Transverse colon (tissue), 4 donors: ENCODE results near the gene PLCG2. TPM values are rescaled to one million over a fixed set of nuclear protein-coding genes. Genes with fewer than 3 reads are reported as not detected.

Experiments
- DNase-seq: peaks from one replicate; pipeline ENCODE4 v3.0.0-alpha.2; 2019
- H3K27ac ChIP-seq, 4 donors: fragments of 200-600 bp; sonication (generic); 2 replicates each; pipeline ENCODE4 v1.5.1; 2016 to 2018; ENCODE audit warnings: inconsistent platforms in 4 of 4
- H3K27me3 ChIP-seq: fragments of 200-600 bp; sonication (generic); 2 replicates; pipeline ENCODE4 v1.5.1; 2017; ENCODE audit warnings: inconsistent platforms
- H3K36me3 ChIP-seq, 4 donors: fragments of 200-600 bp; sonication (generic); 2 replicates each; pipeline ENCODE4 v1.5.1; 2017 to 2019; ENCODE audit warnings: inconsistent platforms in 4 of 4
- H3K4me1 ChIP-seq, 4 donors: fragments of 200-600 bp; sonication (generic); 2 replicates each; pipeline ENCODE4 v1.5.1; 2017 to 2020; ENCODE audit warnings: inconsistent platforms in 4 of 4
- H3K4me3 ChIP-seq, 4 donors: fragments of 200-600 bp; sonication (generic); 1 replicate in 1 of 4; 2 replicates in 3 of 4; pipeline versions ENCODE4 v1.5.1 to v1.6.1; 2017 to 2019; ENCODE audit warnings: inconsistent platforms in 4 of 4
- H3K9me3 ChIP-seq, 2 donors: fragments of 200-600 bp; sonication (generic); 2 replicates each; pipeline ENCODE4 v1.5.1; 2017 to 2019; ENCODE audit warnings: inconsistent platforms in 2 of 2
- EP300 ChIP-seq: sonication (generic); formaldehyde crosslinking; IDR thresholded peaks from one replicate; pipeline ENCODE4 v1.6.1; 2017; ENCODE audit warnings: antibody characterized with exemption, low read depth
- POLR2A ChIP-seq: fragments of 450-650 bp; IDR thresholded peaks from one replicate; pipeline ENCODE4 v1.6.1; 2016; ENCODE audit warnings: antibody characterized with exemption, mild to moderate bottlenecking, moderate library complexity
- POLR2AphosphoS5 ChIP-seq, 3 donors: sonication (generic); formaldehyde crosslinking; IDR thresholded peaks; one replicate each; pipeline ENCODE4 v1.6.1; 2016; ENCODE audit warnings: antibody characterized with exemption in 3 of 3
- WGBS, 2 donors: methylation state at CpG; one replicate each; pipeline ENCODE4 v1.1.5; 2018; ENCODE audit warnings: low coverage in 1 of 2; 5-methylcytosine and 5-hydroxymethylcytosine counted together
- in situ Hi-C, 4 donors: fragments of 200-750 bp; cut with MboI; loops; one replicate each; pipeline versions ENCODE4 v1.15.0 to v1.15.1; 2017; ENCODE audit warnings: low sequenced_read_pairs in 3 of 4, low pct_ligation_motif_present in 1 of 4, low pct_unique_long_range_greater_than_20kb in 1 of 4
- intact Hi-C: fragments of 100-400 bp; cut with DNase I; formaldehyde crosslinking; loops from one replicate; pipeline ENCODE4 v1.15.1; 2023; ENCODE audit warnings: low total_unique reads
- total RNA-seq, 4 donors: library from RNA; depleted of rRNA; stranded (reverse); fragments of >200 nt; gene quantifications; one replicate each; pipeline ENCODE4 v1.1.0, GENCODE V29; 2016
- TF ChIP-seq, protein P1 (sequence below), 5 experiments: fragments of 200-600 bp in 3 of 5; fragments of 450-650 bp in 2 of 5; sonication (generic) in 3 of 5; IDR thresholded peaks; 1 replicate in 2 of 5; 2 replicates in 3 of 5; pipeline ENCODE4 v1.5.1; 2016 to 2017; ENCODE audit warnings: antibody characterized with exemption in 5 of 5, inconsistent platforms in 3 of 5, mild to moderate bottlenecking in 2 of 5, moderate library complexity in 1 of 5

Gene PLCG2
- total RNA-seq, 4 donors from 2014 or later, result 9.0 to 65.9 (median 28.6) TPM

DNA sequence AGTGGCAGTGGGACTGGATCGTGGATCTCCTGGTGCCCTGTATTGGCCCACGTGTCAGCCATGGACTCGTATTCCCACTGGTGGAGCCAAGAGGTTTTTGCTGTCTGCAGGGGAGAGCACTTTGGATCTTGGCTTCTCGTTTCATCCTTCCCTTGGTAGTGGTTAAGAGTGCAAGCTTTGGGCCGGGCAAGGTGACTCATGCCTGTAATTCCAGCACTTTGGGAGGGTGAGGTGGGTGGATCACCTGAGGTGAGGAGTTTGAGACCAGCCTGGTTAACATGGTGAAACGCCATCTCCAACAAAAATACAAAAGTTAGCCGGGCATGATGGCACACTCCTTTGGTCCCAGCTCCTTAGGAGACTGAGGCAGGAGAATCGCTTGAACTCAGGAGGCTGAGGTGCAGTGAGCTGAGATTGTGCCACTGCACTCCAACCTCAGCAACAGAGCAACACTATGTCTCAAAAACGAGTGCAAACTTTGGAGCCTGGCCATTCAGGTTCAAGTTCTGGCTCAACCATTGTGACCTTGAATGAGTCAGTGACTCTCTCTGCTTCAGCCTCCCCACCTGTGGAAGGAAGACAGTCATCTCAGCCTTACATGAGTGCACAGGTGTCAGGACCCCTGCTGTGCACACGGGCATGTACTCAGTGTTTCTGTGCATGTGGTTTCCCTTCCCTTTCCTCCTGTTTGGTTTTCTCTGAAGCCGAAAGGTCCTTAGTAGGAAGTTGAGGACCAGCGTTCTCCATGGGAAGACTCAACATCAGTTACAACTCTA, 57.4 kb downstream of the PLCG2 start:
- in situ Hi-C loops (no loop called here), intact Hi-C loops (no loop called here)
- peaks cover 0 to 6% (median 0%) of the 10 kb centered on the region in 4 donors for H3K4me1 ChIP-seq
- no peaks in the 10 kb centered on the region for H3K9me3 ChIP-seq
- TF ChIP-seq EP300, result no peak
- no peak for TF ChIP-seq POLR2AphosphoS5 (IDR thresholded peaks at IDR 0.05)
- TF ChIP-seq, protein P1, sequence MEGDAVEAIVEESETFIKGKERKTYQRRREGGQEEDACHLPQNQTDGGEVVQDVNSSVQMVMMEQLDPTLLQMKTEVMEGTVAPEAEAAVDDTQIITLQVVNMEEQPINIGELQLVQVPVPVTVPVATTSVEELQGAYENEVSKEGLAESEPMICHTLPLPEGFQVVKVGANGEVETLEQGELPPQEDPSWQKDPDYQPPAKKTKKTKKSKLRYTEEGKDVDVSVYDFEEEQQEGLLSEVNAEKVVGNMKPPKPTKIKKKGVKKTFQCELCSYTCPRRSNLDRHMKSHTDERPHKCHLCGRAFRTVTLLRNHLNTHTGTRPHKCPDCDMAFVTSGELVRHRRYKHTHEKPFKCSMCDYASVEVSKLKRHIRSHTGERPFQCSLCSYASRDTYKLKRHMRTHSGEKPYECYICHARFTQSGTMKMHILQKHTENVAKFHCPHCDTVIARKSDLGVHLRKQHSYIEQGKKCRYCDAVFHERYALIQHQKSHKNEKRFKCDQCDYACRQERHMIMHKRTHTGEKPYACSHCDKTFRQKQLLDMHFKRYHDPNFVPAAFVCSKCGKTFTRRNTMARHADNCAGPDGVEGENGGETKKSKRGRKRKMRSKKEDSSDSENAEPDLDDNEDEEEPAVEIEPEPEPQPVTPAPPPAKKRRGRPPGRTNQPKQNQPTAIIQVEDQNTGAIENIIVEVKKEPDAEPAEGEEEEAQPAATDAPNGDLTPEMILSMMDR (IDR thresholded peaks at IDR 0.05), result no peak
- no peak for TF ChIP-seq POLR2A
- WGBS, 2 donors, result 68 to 70% methylated on average over 3 to 12 of the region's 12 CpGs
- DNase-seq, result no peak
- H3K36me3 ChIP-seq, result no peaks in the 10 kb centered on the region
- no peaks in the 10 kb centered on the region for H3K27me3 ChIP-seq
- no peak overlapping the region for H3K4me3 ChIP-seq
- peak overlapping the region in 2 of 4 donors; percentile 11 to 54 for H3K27ac ChIP-seq

DNA sequence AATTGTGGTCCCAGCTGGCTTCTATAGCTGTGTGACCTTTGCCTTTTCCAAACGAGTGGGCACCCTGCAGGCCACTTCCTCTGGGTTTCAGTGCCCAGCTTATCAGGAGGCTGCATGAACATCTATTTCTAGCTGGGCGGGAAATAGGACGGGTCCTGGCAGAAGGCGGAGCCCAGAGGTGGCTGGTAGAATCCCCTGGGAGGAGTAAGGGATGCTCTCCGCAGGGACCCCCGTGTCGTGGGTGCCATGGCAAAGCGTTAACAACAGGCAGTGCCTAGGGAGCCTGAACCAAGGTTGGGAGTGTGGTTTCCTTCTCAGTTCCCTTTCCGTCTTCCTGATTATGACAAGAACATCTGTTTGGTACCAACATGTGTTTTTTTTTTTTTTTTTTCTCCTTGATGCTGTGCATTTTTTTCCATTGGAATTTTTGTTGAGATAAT, 58.2 kb downstream of the PLCG2 start:
- Histone ChIP-seq H3K27ac (peak overlapping the region in 3 of 4 donors; percentile 12 to 54 (median 44)), H3K36me3 (no peaks in the 10 kb centered on the region)
- TF ChIP-seq, protein P1 (IDR thresholded peaks at IDR 0.05), result no peak
- no peak for TF ChIP-seq POLR2AphosphoS5 (IDR thresholded peaks at IDR 0.05)
- no peak for TF ChIP-seq POLR2A
- no peak for TF ChIP-seq EP300

DNA sequence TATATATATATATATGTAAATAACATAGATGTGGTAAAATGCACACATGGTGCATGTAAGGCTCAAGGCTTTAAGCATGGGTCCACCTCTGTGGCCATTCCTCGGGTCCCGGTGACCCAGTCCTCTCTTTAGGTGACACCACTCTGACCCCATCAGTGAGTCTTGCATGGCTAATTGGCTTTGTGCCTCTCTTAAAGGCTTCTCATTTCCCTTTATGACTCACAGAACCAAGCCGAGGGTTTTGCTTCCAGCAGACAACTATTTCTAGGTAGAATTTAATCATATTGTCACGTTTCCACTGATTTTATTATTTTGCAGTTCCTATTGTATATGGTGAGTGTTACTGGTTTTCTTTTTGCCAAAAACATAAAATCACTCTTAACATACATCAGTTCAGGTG, 59.7 kb downstream of the PLCG2 start:
- H3K36me3 ChIP-seq, result no peaks in the 10 kb centered on the region
- intact Hi-C loops (no loop called here), in situ Hi-C loops (no loop called here)
- H3K27me3 ChIP-seq, result no peaks in the 10 kb centered on the region
- H3K4me1 ChIP-seq, result no peaks in the 10 kb centered on the region
- H3K4me3 ChIP-seq, result no peak overlapping the region
- H3K27ac ChIP-seq, result no peak overlapping the region
- no peak for DNase-seq
- 31 to 41% methylated on average over 3 to 4 of the region's 4 CpGs for WGBS, 2 donors
- no peak for TF ChIP-seq POLR2AphosphoS5 (IDR thresholded peaks at IDR 0.05)
- TF ChIP-seq, protein P1 (IDR thresholded peaks at IDR 0.05), result no peak
- TF ChIP-seq EP300, result no peak
- no peak for TF ChIP-seq POLR2A
- no peaks in the 10 kb centered on the region for H3K9me3 ChIP-seq

More for the DNA sequence above, 58.2 kb downstream of the PLCG2 start:
- intact Hi-C loops (no loop called here), in situ Hi-C loops (no loop called here)
- 44 to 55% methylated on average over 1 to 9 of the region's 9 CpGs for WGBS, 2 donors
- H3K27me3 ChIP-seq, result no peaks in the 10 kb centered on the region
- H3K4me3 ChIP-seq, result no peak overlapping the region
- no peak for DNase-seq
- H3K4me1 ChIP-seq, result peaks cover 0 to 2% (median 0%) of the 10 kb centered on the region in 4 donors
- no peaks in the 10 kb centered on the region for H3K9me3 ChIP-seq

DNA sequence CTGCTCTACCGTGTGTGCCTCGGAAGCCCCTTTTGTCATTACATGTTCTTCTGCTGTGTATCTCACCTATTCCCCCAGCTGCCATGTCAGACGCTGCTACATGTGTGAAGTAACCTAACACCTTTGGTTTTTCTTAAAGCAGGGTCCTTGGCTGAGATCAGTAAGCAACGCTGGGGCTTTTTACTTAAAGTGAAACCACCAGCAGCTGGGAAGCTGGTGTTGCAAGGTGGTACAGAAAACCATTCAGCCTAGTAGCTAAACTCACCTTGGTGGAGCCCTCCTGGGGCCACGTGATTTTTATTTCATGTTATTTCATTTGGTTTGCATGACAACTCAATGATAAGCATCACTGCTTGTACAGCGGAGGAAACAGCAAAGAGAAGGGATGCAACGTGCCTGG, 62.6 kb downstream of the PLCG2 start:
- H3K9me3 ChIP-seq, result no peaks in the 10 kb centered on the region
- 54 to 60% methylated on average over 4 to 7 of the region's 7 CpGs for WGBS, 2 donors
- H3K27ac ChIP-seq, result peak overlapping the region in 2 of 4 donors; percentile 34 to 44
- no peak overlapping the region for H3K4me3 ChIP-seq
- TF ChIP-seq EP300 (no peak), POLR2A (no peak), POLR2AphosphoS5 (IDR thresholded peaks at IDR 0.05) (no peak)
- TF ChIP-seq, protein P1 (IDR thresholded peaks at IDR 0.05), result no peak
- in situ Hi-C loops (no loop called here), intact Hi-C loops (no loop called here)
- DNase-seq, result no peak
- H3K36me3 ChIP-seq, result no peaks in the 10 kb centered on the region
- H3K4me1 ChIP-seq, result no peaks in the 10 kb centered on the region
- no peaks in the 10 kb centered on the region for H3K27me3 ChIP-seq
